ENCODE data around the gene PHLDA3. TPM values are rescaled to one million over a fixed set of nuclear protein-coding genes. Genes with fewer than 3 reads are reported as not detected.
"Not testable (repeated sequence)": the region's sequence is repeated elsewhere in the genome, so short reads cannot be mapped to it uniquely, and the experiment has no call there.

Gene PHLDA3
- total RNA-seq, 1 donor from 2014 or later: 25.0 TPM

GRCh38 chr1:201475130-201475529, 6.1 kb upstream of the PHLDA3 start:
- Mint-ChIP-seq H3K4me1 (ENCODE audit: unreplicated experiment) (peaks cover 1% of the 10 kb centered on the region), H3K36me3 (ENCODE audit: low read depth, unreplicated experiment) (peaks cover 4% of the 10 kb centered on the region), H3K27me3 (ENCODE audit: unreplicated experiment) (peaks cover 7% of the 10 kb centered on the region), H3K9me3 (ENCODE audit: unreplicated experiment) (no peaks in the 10 kb centered on the region), H3K27ac (ENCODE audit: unreplicated experiment) (no peak overlapping the region), H3K4me3 (ENCODE audit: unreplicated experiment) (no peak overlapping the region)
- DNase-seq (ENCODE audit: low spot score): no peak
- no peak for TF ChIP-seq CTCF (IDR thresholded peaks at IDR 0.05; ENCODE audit: unreplicated experiment)

GRCh38 chr1:201473296-201473695, 4.3 kb upstream of the PHLDA3 start:
- H3K36me3 Mint-ChIP-seq (ENCODE audit: low read depth, unreplicated experiment): peaks cover 8% of the 10 kb centered on the region
- H3K4me1 Mint-ChIP-seq (ENCODE audit: unreplicated experiment): peaks cover 5% of the 10 kb centered on the region
- H3K9me3 Mint-ChIP-seq (ENCODE audit: unreplicated experiment): no peaks in the 10 kb centered on the region
- no peak overlapping the region for H3K27ac Mint-ChIP-seq (ENCODE audit: unreplicated experiment)
- DNase-seq (ENCODE audit: low spot score): no peak
- no peak overlapping the region for H3K4me3 Mint-ChIP-seq (ENCODE audit: unreplicated experiment)
- H3K27me3 Mint-ChIP-seq (ENCODE audit: unreplicated experiment): peaks cover 11% of the 10 kb centered on the region
- no peak for TF ChIP-seq CTCF (IDR thresholded peaks at IDR 0.05; ENCODE audit: unreplicated experiment)

GRCh38 chr1:201472321-201472720, 3.3 kb upstream of the PHLDA3 start:
- H3K36me3 Mint-ChIP-seq (ENCODE audit: low read depth, unreplicated experiment); H3K9me3 Mint-ChIP-seq (ENCODE audit: unreplicated experiment); DNase-seq (ENCODE audit: low spot score); H3K27ac Mint-ChIP-seq (ENCODE audit: unreplicated experiment); H3K4me3 Mint-ChIP-seq (ENCODE audit: unreplicated experiment): not testable (repeated sequence)
- Mint-ChIP-seq H3K27me3 (ENCODE audit: unreplicated experiment) (peaks cover 13% of the 10 kb centered on the region), H3K4me1 (ENCODE audit: unreplicated experiment) (peaks cover 14% of the 10 kb centered on the region)

GRCh38 chr1:201471772-201472171, 2.8 kb upstream of the PHLDA3 start:
- no peak overlapping the region for H3K27ac Mint-ChIP-seq (ENCODE audit: unreplicated experiment)
- no peak for TF ChIP-seq CTCF (IDR thresholded peaks at IDR 0.05; ENCODE audit: unreplicated experiment)
- no peak overlapping the region for H3K4me3 Mint-ChIP-seq (ENCODE audit: unreplicated experiment)
- DNase-seq (ENCODE audit: low spot score): no peak
- H3K27me3 Mint-ChIP-seq (ENCODE audit: unreplicated experiment): peaks cover 13% of the 10 kb centered on the region
- H3K4me1 Mint-ChIP-seq (ENCODE audit: unreplicated experiment): peaks cover 14% of the 10 kb centered on the region
- no peaks in the 10 kb centered on the region for H3K9me3 Mint-ChIP-seq (ENCODE audit: unreplicated experiment)
- peaks cover 8% of the 10 kb centered on the region for H3K36me3 Mint-ChIP-seq (ENCODE audit: low read depth, unreplicated experiment)

GRCh38 chr1:201470581-201470980, 1.6 kb upstream of the PHLDA3 start:
- Mint-ChIP-seq H3K27me3 (ENCODE audit: unreplicated experiment) (peaks cover 13% of the 10 kb centered on the region), H3K9me3 (ENCODE audit: unreplicated experiment) (no peaks in the 10 kb centered on the region), H3K4me3 (ENCODE audit: unreplicated experiment) (no peak overlapping the region), H3K27ac (ENCODE audit: unreplicated experiment) (no peak overlapping the region), H3K36me3 (ENCODE audit: low read depth, unreplicated experiment) (peaks cover 8% of the 10 kb centered on the region), H3K4me1 (ENCODE audit: unreplicated experiment) (peaks cover 14% of the 10 kb centered on the region)
- TF ChIP-seq CTCF (IDR thresholded peaks at IDR 0.05; ENCODE audit: unreplicated experiment): no peak
- DNase-seq (ENCODE audit: low spot score): no peak

Data from endothelial cell (in vitro differentiated cells).